GM12892 (cell line): Measurements from ENCODE around the gene TACC3.

ENCODE experiments used
- DNase-seq: peaks from one replicate; pipeline ENCODE4 v3.0.0; 2011; ENCODE audit not compliant: insufficient read length
- FAIRE-seq: peaks from 2 replicates; lab custom pipeline; 2011; peaks lifted over from hg19 to GRCh38; lab: Jason Lieb, UNC
- POLR2A ChIP-seq: IDR thresholded peaks from 2 replicates; pipeline ENCODE4 v1.6.1; 2011; ENCODE audit warnings: low read depth, low read length, control low read depth
- POLR2AphosphoS5 ChIP-seq: IDR thresholded peaks from 2 replicates; pipeline ENCODE4 v1.6.1; 2011; ENCODE audit warnings: low read depth, low read length, control low read depth
- TAF1 ChIP-seq: IDR thresholded peaks from 2 replicates; pipeline ENCODE4 v1.6.1; 2011; ENCODE audit warnings: low read depth, mild to moderate bottlenecking, control low read depth, low read length, borderline replicate concordance

Gene TACC3

GRCh38 chr4:1750381-1751154 lies 29.2 kb downstream of the TACC3 start:
- FAIRE-seq (no peak), DNase-seq (no peak)
- no peak for TF ChIP-seq POLR2A
- no peak for TF ChIP-seq POLR2AphosphoS5
- TF ChIP-seq TAF1, result no peak

- DNase-seq (no peak), FAIRE-seq (no peak)
- no peak for TF ChIP-seq POLR2A
- TF ChIP-seq POLR2AphosphoS5, result no peak
- no peak for TF ChIP-seq TAF1
Observed at GRCh38 chr4:1751155-1751918, 30.0 kb downstream of the TACC3 start.

- FAIRE-seq (no peak), DNase-seq (no peak)
- TF ChIP-seq TAF1 (no peak), POLR2A (no peak), POLR2AphosphoS5 (no peak)
Observed at GRCh38 chr4:1751919-1752283, 30.6 kb downstream of the TACC3 start.

- no peak for TF ChIP-seq TAF1
- no peak for TF ChIP-seq POLR2A
- TF ChIP-seq POLR2AphosphoS5, result no peak
- FAIRE-seq, result no peak
- no peak for DNase-seq
Observed at GRCh38 chr4:1752284-1753041, 31.1 kb downstream of the TACC3 start.

GRCh38 chr4:1753294-1753696 lies 32.0 kb downstream of the TACC3 start:
- FAIRE-seq (no peak), DNase-seq (no peak)
- TF ChIP-seq POLR2A (no peak), TAF1 (no peak), POLR2AphosphoS5 (no peak)

GRCh38 chr4:1753697-1754311 lies 32.5 kb downstream of the TACC3 start:
- FAIRE-seq, result no peak
- no peak for DNase-seq
- TF ChIP-seq POLR2AphosphoS5, result no peak
- TF ChIP-seq TAF1, result no peak
- no peak for TF ChIP-seq POLR2A

- FAIRE-seq (no peak), DNase-seq (no peak)
- TF ChIP-seq TAF1 (no peak), POLR2AphosphoS5 (no peak), POLR2A (no peak)
Observed at GRCh38 chr4:1754336-1754735, 33.0 kb downstream of the TACC3 start.

GRCh38 chr4:1755297-1755696 lies 34.0 kb downstream of the TACC3 start:
- DNase-seq (no peak), FAIRE-seq (no peak)
- TF ChIP-seq POLR2A (no peak), POLR2AphosphoS5 (no peak), TAF1 (no peak)

GRCh38 chr4:1756079-1756478 lies 34.8 kb downstream of the TACC3 start:
- TF ChIP-seq TAF1 (no peak), POLR2AphosphoS5 (no peak), POLR2A (no peak)
- FAIRE-seq, result no peak
- DNase-seq, result no peak

- DNase-seq, result no peak
- no peak for FAIRE-seq
- TF ChIP-seq POLR2A (no peak), POLR2AphosphoS5 (no peak), TAF1 (no peak)
Observed at GRCh38 chr4:1756893-1757779, 35.8 kb downstream of the TACC3 start.

GRCh38 chr4:1757836-1758235 lies 36.5 kb downstream of the TACC3 start:
- DNase-seq (no peak), FAIRE-seq (no peak)
- TF ChIP-seq TAF1 (no peak), POLR2AphosphoS5 (no peak), POLR2A (no peak)

GRCh38 chr4:1758306-1759121 lies 37.2 kb downstream of the TACC3 start:
- FAIRE-seq (no peak), DNase-seq (no peak)
- TF ChIP-seq TAF1 (no peak), POLR2AphosphoS5 (no peak), POLR2A (no peak)
